B cell (primary cell): ENCODE results near the gene CORO1C. TPM values are rescaled to one million over a fixed set of nuclear protein-coding genes. Genes with fewer than 3 reads are reported as not detected.
"Not testable (repeated sequence)": the region's sequence is repeated elsewhere in the genome, so short reads cannot be mapped to it uniquely, and the experiment has no call there.

Source experiments
- ATAC-seq: fragments of 200-7000 bp; cut with Tn5 transposase; one replicate; pipeline ENCODE4 v1.10.0; 2021; ENCODE audit warnings: low read depth, mild to moderate bottlenecking, moderate number of reproducible peaks, moderate library complexity
- CTCF ChIA-PET: fragments of 350-600 bp; sonication (Branson Sonifier 250); formaldehyde crosslinking; loops from one replicate; lab custom pipeline; 2021; ENCODE audit warnings: antibody characterized with exemption, inconsistent platforms; lab: Charles Lee
- POLR2A ChIA-PET: fragments of 350-600 bp; sonication (Branson Sonifier 250); formaldehyde crosslinking; loops from one replicate; lab custom pipeline; 2021; ENCODE audit warnings: antibody characterized with exemption; lab: Charles Lee
- DNase-seq: peaks from one replicate; pipeline ENCODE4 v3.0.0; 2013
- H2AFZ ChIP-seq: 2 replicates; pipeline ENCODE4 v1.6.1; 2012; ENCODE audit warnings: mild to moderate bottlenecking, low read depth, low read length; ENCODE audit not compliant: insufficient read depth, poor library complexity, severe bottlenecking
- H3K27ac ChIP-seq, 2 donors: 1 replicate in 1 of 2; 2 replicates in 1 of 2; pipeline ENCODE4 v1.5.1; 2012 to 2013; ENCODE audit warnings: low read length in 2 of 2, mild to moderate bottlenecking in 2 of 2, moderate library complexity in 1 of 2
- H3K27me3 ChIP-seq, 4 experiments: fragments of 200-600 bp in 1 of 4; sonication (generic) in 1 of 4; replicated peaks in 1 of 4; 1 replicate in 2 of 4; 2 replicates in 2 of 4; pipeline versions ENCODE4 v1.6.1 to v1.7.0; 2013 to 2016; ENCODE audit warnings: low read length in 3 of 4, mild to moderate bottlenecking in 2 of 4, mixed read lengths in 1 of 4, moderate library complexity in 1 of 4; ENCODE audit not compliant: insufficient read depth in 4 of 4, control insufficient read depth in 3 of 4; ENCODE audit errors: control extremely low read depth in 1 of 4
- H3K36me3 ChIP-seq, 2 experiments: replicated peaks in 1 of 2; 1 replicate in 1 of 2; 2 replicates in 1 of 2; pipeline versions ENCODE4 v1.6.1 to v1.7.1; 2013; ENCODE audit warnings: low read length in 1 of 2; ENCODE audit not compliant: insufficient read depth in 2 of 2, control insufficient read depth in 1 of 2; ENCODE audit errors: control extremely low read depth in 1 of 2, extremely low read depth in 1 of 2
- H3K4me1 ChIP-seq, 2 donors: fragments of 200-600 bp in 1 of 2; sonication (generic) in 1 of 2; 1 replicate in 1 of 2; 2 replicates in 1 of 2; pipeline versions ENCODE4 v1.5.1 to v1.6.1; 2013 to 2017; ENCODE audit warnings: low read length in 2 of 2; ENCODE audit not compliant: control insufficient read depth in 2 of 2, insufficient read depth in 2 of 2
- H3K4me2 ChIP-seq: replicated peaks from 2 replicates; pipeline ENCODE3; 2012; ENCODE audit warnings: mild to moderate bottlenecking, low read depth, low read length; ENCODE audit not compliant: poor library complexity, severe bottlenecking
- H3K4me3 ChIP-seq, 5 experiments: fragments of 200-600 bp in 1 of 5; sonication (generic) in 1 of 5; 1 replicate in 3 of 5; 2 replicates in 2 of 5; pipeline versions ENCODE4 v1.5.1 to v1.7.0; 2011 to 2016; ENCODE audit warnings: low read length in 4 of 5, mild to moderate bottlenecking in 4 of 5, low read depth in 2 of 5, control low read depth in 1 of 5, moderate library complexity in 1 of 5; ENCODE audit not compliant: insufficient read depth in 1 of 5; ENCODE audit errors: control extremely low read depth in 1 of 5, extremely low read depth in 1 of 5
- H3K79me2 ChIP-seq: fragments of 200-600 bp; sonication (generic); one replicate; pipeline ENCODE4 v1.6.0; 2016; ENCODE audit warnings: low read length; ENCODE audit not compliant: control insufficient read depth, insufficient read depth
- H3K9ac ChIP-seq: fragments of 200-600 bp; sonication (generic); 2 replicates; pipeline ENCODE4 v1.6.1; 2017; ENCODE audit warnings: mild to moderate bottlenecking, low read length, moderate library complexity
- H3K9me3 ChIP-seq, 3 donors: one replicate each; pipeline versions ENCODE4 v1.6.1 to v1.7.1; 2013; ENCODE audit warnings: low read length in 2 of 3; ENCODE audit not compliant: control insufficient read depth in 2 of 3, insufficient read depth in 1 of 3; ENCODE audit errors: control extremely low read depth in 1 of 3
- H4K20me1 ChIP-seq: 2 replicates; pipeline ENCODE4 v1.6.0; 2012; ENCODE audit warnings: mild to moderate bottlenecking, low read length; ENCODE audit not compliant: insufficient read depth, control insufficient read depth, poor library complexity, severe bottlenecking
- H3K27ac Mint-ChIP-seq: one replicate; pipeline ENCODE4 v1.8.0; 2021; ENCODE audit warnings: mixed read lengths
- H3K27me3 Mint-ChIP-seq: one replicate; pipeline ENCODE4 v1.8.0; 2021; ENCODE audit warnings: mixed read lengths
- H3K4me1 Mint-ChIP-seq: one replicate; pipeline ENCODE4 v1.8.0; 2021; ENCODE audit warnings: mixed read lengths
- H3K4me3 Mint-ChIP-seq: one replicate; pipeline ENCODE4 v1.8.0; 2021; ENCODE audit warnings: mixed read lengths
- H3K9me3 Mint-ChIP-seq: one replicate; pipeline ENCODE4 v1.8.0; 2022; ENCODE audit warnings: mixed read lengths; ENCODE audit not compliant: insufficient read depth
- EZH2 ChIP-seq: IDR thresholded peaks from 2 replicates; pipeline ENCODE4 v1.6.1; 2012; ENCODE audit warnings: borderline replicate concordance, low read depth, mild to moderate bottlenecking, moderate library complexity, low read length; ENCODE audit not compliant: insufficient read depth, poor library complexity, severe bottlenecking
- WGBS: methylation state at CpG from one replicate; pipeline ENCODE4 v1.1.5; 2013; ENCODE audit warnings: missing lambda C conversion rate; ENCODE audit not compliant: insufficient coverage; 5-methylcytosine and 5-hydroxymethylcytosine counted together
- intact Hi-C: fragments of 100-400 bp; cut with micrococcal nuclease; formaldehyde crosslinking; loops from one replicate; pipeline ENCODE4 v1.10.0; 2022
- polyA plus RNA-seq: library from polyadenylated mRNA; depleted of rRNA; stranded (reverse); fragments of >200 nt; gene quantifications from 2 replicates; pipeline ENCODE4 v1.2.3, GENCODE V29; 2012
- total RNA-seq, 2 donors: library from RNA; stranded (reverse); fragments of 120-200 nt in 1 of 2; gene quantifications; 1 replicate in 1 of 2; 2 replicates in 1 of 2; pipeline versions ENCODE4 v1.2.3 to v1.2.4, GENCODE V29; 2013 to 2022
- TF ChIP-seq, protein P1 (sequence below): fragments of 200-600 bp; IDR thresholded peaks from one replicate; pipeline ENCODE4 v1.8.0; 2022; ENCODE audit warnings: antibody characterized with exemption, mild to moderate bottlenecking

Gene CORO1C
- total and polyA plus RNA-seq, 2 donors (not counting 1 experiment from before 2014, with no cell fraction given), result 19.2 to 68.0 TPM

DNA sequence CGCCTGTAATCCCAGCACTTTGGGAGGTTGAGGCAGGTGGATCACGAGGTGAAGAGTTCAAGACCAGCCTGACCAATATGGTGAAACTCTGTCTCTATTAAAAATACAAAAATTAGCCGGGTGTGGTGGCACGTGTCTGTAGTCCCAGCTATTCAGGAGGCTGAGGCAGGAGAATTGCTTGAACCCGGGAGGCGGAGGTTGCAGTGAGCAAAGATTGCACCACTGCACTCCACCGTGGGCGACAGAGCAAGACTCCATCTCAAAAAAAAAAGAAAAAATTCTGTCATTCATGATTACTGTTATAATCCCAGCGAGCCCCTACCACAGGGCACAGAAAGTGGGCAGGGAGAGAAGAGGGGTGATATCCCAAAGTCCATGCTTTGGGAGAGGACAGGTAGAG lies 40.5 kb upstream of the CORO1C start:
- H3K79me2 ChIP-seq, H3K36me3 ChIP-seq, intact Hi-C loops, POLR2A ChIA-PET, H3K27me3 ChIP-seq, H4K20me1 ChIP-seq, H3K9me3 ChIP-seq, H3K9me3 Mint-ChIP-seq, H3K4me2 ChIP-seq, DNase-seq, H3K4me3 Mint-ChIP-seq, H2AFZ ChIP-seq, ATAC-seq, H3K4me3 ChIP-seq, H3K9ac ChIP-seq, H3K27ac ChIP-seq, H3K27ac Mint-ChIP-seq, H3K27me3 Mint-ChIP-seq: not testable (repeated sequence)
- peaks cover 16 to 20% of the 10 kb centered on the region in 2 donors for H3K4me1 ChIP-seq
- 53% methylated on average over 4 of the region's 9 CpGs for WGBS
- H3K4me1 Mint-ChIP-seq, result peaks cover 26% of the 10 kb centered on the region
- CTCF ChIA-PET, result interaction anchor here (0.9 to 1.4 kb wide), 2 partner anchors 107 to 139 kb away, joined by 3 to 4 read pairs; no protein-coding TSS in a partner anchor

DNA sequence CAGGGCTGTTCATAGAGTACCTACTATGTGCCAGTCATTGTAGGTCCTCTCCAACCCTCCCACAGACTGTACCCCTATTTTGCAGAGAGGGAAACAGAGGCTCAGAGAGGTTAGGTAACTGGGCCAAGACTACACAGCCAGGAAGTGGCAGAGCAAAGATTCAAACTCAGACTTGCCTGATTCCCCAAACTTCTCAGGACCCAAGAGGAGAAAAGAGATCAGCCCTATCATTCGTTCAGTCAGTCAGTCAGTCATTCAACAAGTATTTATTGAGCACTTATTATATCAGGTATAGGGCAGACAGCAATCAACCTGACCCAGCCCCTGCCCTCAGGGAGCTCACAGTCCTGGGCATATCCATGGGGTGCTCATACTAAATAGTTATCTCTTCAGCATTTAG lies 39.6 kb upstream of the CORO1C start:
- no peaks in the 10 kb centered on the region for H4K20me1 ChIP-seq
- intact Hi-C loops, result no loop called here
- peaks cover 16 to 20% of the 10 kb centered on the region in 2 donors for H3K4me1 ChIP-seq
- H3K9me3 ChIP-seq, result no peaks in the 10 kb centered on the region
- ChIA-PET CTCF (interaction anchor here (1.4 kb wide), 1 partner anchor 106 kb away, joined by 4 read pairs; no protein-coding TSS in a partner anchor), POLR2A (no interaction called here)
- ATAC-seq (no peak), DNase-seq (no peak)
- peaks cover 0 to 7% (median 1%) of the 10 kb centered on the region in 4 experiments for H3K27me3 ChIP-seq
- no peak overlapping the region for H2AFZ ChIP-seq
- Mint-ChIP-seq H3K27ac (no peak overlapping the region), H3K4me3 (no peak overlapping the region), H3K27me3 (peaks cover 4% of the 10 kb centered on the region), H3K4me1 (peaks cover 26% of the 10 kb centered on the region), H3K9me3 (no peaks in the 10 kb centered on the region)
- no peak overlapping the region for H3K4me3 ChIP-seq
- WGBS, result no CpG with 5 or more reads among the region's 1 CpG
- H3K27ac ChIP-seq, result no peak overlapping the region
- no peaks in the 10 kb centered on the region for H3K79me2 ChIP-seq
- H3K36me3 ChIP-seq, result no peaks in the 10 kb centered on the region
- TF ChIP-seq, protein P1, sequence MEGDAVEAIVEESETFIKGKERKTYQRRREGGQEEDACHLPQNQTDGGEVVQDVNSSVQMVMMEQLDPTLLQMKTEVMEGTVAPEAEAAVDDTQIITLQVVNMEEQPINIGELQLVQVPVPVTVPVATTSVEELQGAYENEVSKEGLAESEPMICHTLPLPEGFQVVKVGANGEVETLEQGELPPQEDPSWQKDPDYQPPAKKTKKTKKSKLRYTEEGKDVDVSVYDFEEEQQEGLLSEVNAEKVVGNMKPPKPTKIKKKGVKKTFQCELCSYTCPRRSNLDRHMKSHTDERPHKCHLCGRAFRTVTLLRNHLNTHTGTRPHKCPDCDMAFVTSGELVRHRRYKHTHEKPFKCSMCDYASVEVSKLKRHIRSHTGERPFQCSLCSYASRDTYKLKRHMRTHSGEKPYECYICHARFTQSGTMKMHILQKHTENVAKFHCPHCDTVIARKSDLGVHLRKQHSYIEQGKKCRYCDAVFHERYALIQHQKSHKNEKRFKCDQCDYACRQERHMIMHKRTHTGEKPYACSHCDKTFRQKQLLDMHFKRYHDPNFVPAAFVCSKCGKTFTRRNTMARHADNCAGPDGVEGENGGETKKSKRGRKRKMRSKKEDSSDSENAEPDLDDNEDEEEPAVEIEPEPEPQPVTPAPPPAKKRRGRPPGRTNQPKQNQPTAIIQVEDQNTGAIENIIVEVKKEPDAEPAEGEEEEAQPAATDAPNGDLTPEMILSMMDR, result no peak
- no peak for TF ChIP-seq EZH2
- H3K9ac ChIP-seq, result no peak overlapping the region
- no peak overlapping the region for H3K4me2 ChIP-seq
